Fibroblast of the aortic adventitia (primary cell): Measurements from ENCODE around the gene SMIM45.

ENCODE experiments used
- DNase-seq: peaks from one replicate; pipeline ENCODE4 v3.0.0-alpha.2; 2010; ENCODE audit warnings: low read depth
- H3K4me3 ChIP-seq: 2 replicates; pipeline ENCODE4 v1.5.1; 2011; ENCODE audit warnings: low read depth, mild to moderate bottlenecking, control low read depth, low read length, moderate library complexity
- CTCF ChIP-seq: IDR thresholded peaks from 2 replicates; pipeline ENCODE4 v1.5.1; 2011; ENCODE audit warnings: mild to moderate bottlenecking, low read length, control low read depth, inconsistent platforms; ENCODE audit not compliant: insufficient read depth

The SMIM45 gene

GRCh38 chr22:41931701-41932269 is 20.2 kb upstream of the SMIM45 start:
- H3K4me3 ChIP-seq = no peak overlapping the region
- no peak for TF ChIP-seq CTCF
- DNase-seq = no peak

- no peak for TF ChIP-seq CTCF
- no peak overlapping the region for H3K4me3 ChIP-seq
- no peak for DNase-seq
These were observed 19.6 kb upstream of the SMIM45 start for GRCh38 chr22:41932353-41932752.

- no peak overlapping the region for H3K4me3 ChIP-seq
- no peak for TF ChIP-seq CTCF
- no peak for DNase-seq
These were observed 18.4 kb upstream of the SMIM45 start for GRCh38 chr22:41933411-41934177.

- H3K4me3 ChIP-seq = no peak overlapping the region
- no peak for DNase-seq
- TF ChIP-seq CTCF = no peak
These were observed 17.5 kb upstream of the SMIM45 start for GRCh38 chr22:41934284-41935014.

GRCh38 chr22:41935015-41935351 is 17.0 kb upstream of the SMIM45 start:
- no peak for DNase-seq
- H3K4me3 ChIP-seq = no peak overlapping the region
- TF ChIP-seq CTCF = no peak

GRCh38 chr22:41935509-41935908 is 16.4 kb upstream of the SMIM45 start:
- no peak for DNase-seq
- no peak for TF ChIP-seq CTCF
- H3K4me3 ChIP-seq = no peak overlapping the region
